ENCODE results near the gene LRRTM2. TPM values are rescaled to one million over a fixed set of nuclear protein-coding genes. Genes with fewer than 3 reads are reported as not detected.

Gene LRRTM2
- total RNA-seq, 4 donors from 2014 or later, result 0.20 to 1.2 (median 0.86) TPM

- peaks cover 10 to 27% of the 10 kb centered on the region in 2 donors for H3K4me1 ChIP-seq
- H3K4me3 ChIP-seq (replicated peaks in 1 of 3), result no peak overlapping the region
- H3K36me3 ChIP-seq, result peaks cover 7 to 18% of the 10 kb centered on the region in 2 donors
- TF ChIP-seq POLR2A (IDR thresholded peaks at IDR 0.05) (no peak), CTCF (IDR thresholded peaks at IDR 0.05) (no peak)
- no peaks in the 10 kb centered on the region for H3K27me3 ChIP-seq
- intact Hi-C loops (cut with DNase I), result no loop called here
- DNase-seq, result no peak
- no peaks in the 10 kb centered on the region for H3K9me3 ChIP-seq
- H3K27ac ChIP-seq, result no peak overlapping the region
These were observed 9.4 kb upstream of the LRRTM2 start for GRCh38 chr5:138884554-138884953.

DNA sequence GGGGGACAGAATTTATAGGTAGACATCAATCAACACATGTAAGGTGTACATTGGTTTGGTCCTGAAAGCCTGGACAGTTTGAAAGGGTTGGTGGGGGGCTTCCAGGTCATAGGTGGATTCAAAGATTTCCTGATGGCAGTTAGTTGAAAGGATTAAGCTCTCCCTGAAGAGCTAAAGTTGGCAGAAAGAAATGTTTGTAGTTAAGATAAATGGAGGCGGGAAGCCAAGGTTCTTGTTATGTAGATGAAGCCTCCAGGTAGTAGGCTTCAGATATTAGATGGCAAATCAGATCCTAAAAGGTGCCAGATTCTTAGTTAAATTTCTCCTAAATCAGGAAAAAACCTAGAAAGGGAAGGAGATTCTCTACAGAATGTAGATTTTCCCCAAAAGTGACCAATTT, 9.0 kb upstream of the LRRTM2 start:
- no peak overlapping the region for H3K27ac ChIP-seq
- H3K9me3 ChIP-seq, result no peaks in the 10 kb centered on the region
- no peak for DNase-seq
- H3K27me3 ChIP-seq, result no peaks in the 10 kb centered on the region
- H3K4me3 ChIP-seq (replicated peaks in 1 of 3), result no peak overlapping the region
- H3K36me3 ChIP-seq, result peaks cover 7 to 15% of the 10 kb centered on the region in 2 donors
- intact Hi-C loops (cut with DNase I), result no loop called here
- WGBS, 2 donors, result 95 to 96% methylated on average over 1 of the region's 1 CpG
- TF ChIP-seq POLR2A (IDR thresholded peaks at IDR 0.05) (no peak), CTCF (IDR thresholded peaks at IDR 0.05) (no peak)
- H3K4me1 ChIP-seq, result peaks cover 10 to 27% of the 10 kb centered on the region in 2 donors

- Histone ChIP-seq H3K4me1 (peaks cover 10 to 27% of the 10 kb centered on the region in 2 donors), H3K27ac (no peak overlapping the region), H3K27me3 (no peaks in the 10 kb centered on the region), H3K36me3 (peaks cover 7% of the 10 kb centered on the region in 2 donors), H3K4me3 (replicated peaks in 1 of 3) (no peak overlapping the region), H3K9me3 (no peaks in the 10 kb centered on the region)
- no peak for DNase-seq
- no peak for TF ChIP-seq POLR2A (IDR thresholded peaks at IDR 0.05)
- TF ChIP-seq CTCF (IDR thresholded peaks at IDR 0.05), result no peak
- intact Hi-C loops (cut with DNase I), result no loop called here
These were observed 8.1 kb upstream of the LRRTM2 start for GRCh38 chr5:138883211-138883610.

DNA sequence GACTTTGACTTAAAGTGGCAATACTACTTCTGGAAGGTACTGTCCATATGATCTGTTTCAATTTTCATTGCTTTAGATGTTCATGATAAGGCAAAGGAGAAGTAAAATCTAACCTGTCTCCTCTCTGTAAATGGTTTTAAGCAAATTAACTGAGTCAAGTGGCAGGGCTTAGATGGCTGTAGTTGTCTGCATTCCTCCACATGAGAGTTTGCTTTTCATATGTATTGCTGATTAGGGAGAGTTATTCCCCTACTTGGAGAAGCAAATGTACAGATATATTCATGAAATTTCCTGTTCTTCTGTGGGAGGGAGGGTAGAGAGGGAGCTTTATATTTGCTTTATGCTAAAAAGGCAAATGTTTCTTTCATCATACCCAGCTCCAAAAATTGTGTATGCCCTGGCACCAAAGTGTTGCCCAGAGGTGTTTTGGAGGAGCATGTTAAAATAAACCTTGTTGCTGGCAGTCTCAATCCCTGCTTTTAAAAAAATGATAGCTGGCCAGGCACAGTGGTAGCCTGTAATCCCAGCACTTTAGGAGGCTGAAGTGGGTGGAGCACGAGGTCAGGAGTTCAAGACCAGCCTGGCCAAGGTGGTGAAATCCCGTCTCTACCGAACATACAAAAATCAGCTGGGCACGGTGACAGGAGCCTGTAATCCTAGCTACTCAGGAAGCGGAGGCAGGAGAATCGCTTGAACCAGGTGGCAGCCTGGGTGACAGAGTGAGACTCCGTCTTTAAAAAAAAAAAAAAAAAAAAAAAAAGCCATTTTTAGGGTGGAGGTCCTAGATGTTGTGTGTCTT, 3.5 kb upstream of the LRRTM2 start:
- 85 to 87% methylated on average over 7 of the region's 7 CpGs for WGBS, 2 donors
- no peaks in the 10 kb centered on the region for H3K9me3 ChIP-seq
- no peaks in the 10 kb centered on the region for H3K27me3 ChIP-seq
- no peaks in the 10 kb centered on the region for H3K36me3 ChIP-seq
- H3K4me3 ChIP-seq (replicated peaks in 1 of 3), result no peak overlapping the region
- intact Hi-C loops (cut with DNase I), result no loop called here
- H3K27ac ChIP-seq, result no peak overlapping the region
- TF ChIP-seq CTCF (IDR thresholded peaks at IDR 0.05), result no peak
- no peak for TF ChIP-seq POLR2A (IDR thresholded peaks at IDR 0.05)
- DNase-seq, result no peak
- peaks cover 0 to 31% of the 10 kb centered on the region in 2 donors for H3K4me1 ChIP-seq

GRCh38 chr5:138876811-138877210, 1.7 kb upstream of the LRRTM2 start:
- no peak overlapping the region for H3K4me3 ChIP-seq (replicated peaks in 1 of 3)
- H3K4me1 ChIP-seq, result peaks cover 0 to 26% of the 10 kb centered on the region in 2 donors
- intact Hi-C loops (cut with DNase I), result no loop called here
- H3K27me3 ChIP-seq, result no peaks in the 10 kb centered on the region
- 87 to 90% methylated on average over 4 of the region's 4 CpGs for WGBS, 2 donors
- no peak for DNase-seq
- H3K27ac ChIP-seq, result no peak overlapping the region
- no peaks in the 10 kb centered on the region for H3K9me3 ChIP-seq
- no peaks in the 10 kb centered on the region for H3K36me3 ChIP-seq
- TF ChIP-seq CTCF (IDR thresholded peaks at IDR 0.05), result no peak
- TF ChIP-seq POLR2A (IDR thresholded peaks at IDR 0.05), result no peak
